Subcutaneous abdominal adipose tissue (tissue), 5 donors: ENCODE measurements around the gene JOSD2.

ENCODE experiments used
- H3K27ac ChIP-seq: one replicate; pipeline ENCODE4 v1.7.0; 2013; ENCODE audit warnings: low read depth, mild to moderate bottlenecking, inconsistent platforms, low read length, moderate library complexity
- H3K27me3 ChIP-seq, 5 donors: one replicate each; pipeline ENCODE4 v1.7.0; 2013; ENCODE audit warnings: low read length in 5 of 5, inconsistent platforms in 1 of 5; ENCODE audit not compliant: control insufficient read depth in 5 of 5, insufficient read depth in 4 of 5
- H3K36me3 ChIP-seq, 5 donors: one replicate each; pipeline ENCODE4 v1.7.0; 2013; ENCODE audit warnings: low read length in 5 of 5; ENCODE audit not compliant: control insufficient read depth in 5 of 5, insufficient read depth in 5 of 5
- H3K4me1 ChIP-seq, 5 donors: one replicate each; pipeline ENCODE4 v1.7.0; 2013; ENCODE audit warnings: low read length in 5 of 5, mild to moderate bottlenecking in 3 of 5, moderate library complexity in 1 of 5; ENCODE audit not compliant: control insufficient read depth in 5 of 5, insufficient read depth in 5 of 5
- H3K4me3 ChIP-seq, 5 donors: one replicate each; pipeline ENCODE4 v1.7.0; 2013; ENCODE audit warnings: low read length in 5 of 5, low read depth in 1 of 5
- H3K9ac ChIP-seq, 5 donors: one replicate each; pipeline ENCODE4 v1.7.0; 2013; ENCODE audit warnings: low read length in 5 of 5, mild to moderate bottlenecking in 4 of 5, moderate library complexity in 3 of 5
- H3K9me3 ChIP-seq, 5 donors: one replicate each; pipeline ENCODE4 v1.7.0; 2013; ENCODE audit warnings: low read length in 5 of 5; ENCODE audit not compliant: control insufficient read depth in 5 of 5
- donor health status: healthy.
- donor health status: healthy.
- donor health status: healthy.
- donor health status: healthy.
- donor health status: healthy.

Gene JOSD2

DNA sequence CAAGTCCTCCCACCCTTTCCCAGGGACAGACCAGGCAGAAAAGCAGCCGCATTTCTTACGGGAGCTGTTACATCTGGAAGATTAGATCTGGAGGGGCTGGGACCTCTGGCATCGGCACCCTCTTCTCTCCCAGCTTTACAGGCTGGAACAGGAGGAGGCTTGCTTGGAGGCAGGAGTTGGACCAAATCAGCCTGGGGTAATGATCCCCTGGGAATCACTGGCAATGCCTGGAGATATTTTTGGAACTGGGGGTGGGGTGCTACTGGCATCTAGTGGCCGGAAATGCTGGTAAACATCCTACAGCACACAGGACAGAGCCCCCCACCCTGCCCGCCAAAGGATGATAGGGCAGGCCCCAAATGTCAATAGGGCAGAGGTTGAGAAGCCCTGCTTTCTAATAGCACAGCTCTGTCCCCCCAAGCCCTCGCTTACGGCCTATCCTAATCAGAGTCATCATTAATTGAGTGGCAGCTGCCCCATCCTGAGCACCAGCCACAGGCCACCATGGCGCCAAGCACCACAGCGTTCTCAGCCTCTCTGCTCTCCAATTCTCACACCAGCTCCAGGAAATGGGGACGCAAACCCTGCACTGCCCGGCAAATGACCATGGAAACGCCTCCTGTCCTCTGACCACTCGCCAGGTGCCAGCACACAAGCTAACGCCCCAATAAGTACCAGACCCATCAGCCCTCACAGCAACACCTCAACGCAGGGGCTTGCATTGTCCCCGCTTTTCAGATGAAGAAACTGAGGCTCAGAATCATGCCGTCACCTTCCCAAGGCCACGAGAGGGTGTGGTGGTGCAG lies 36.6 kb upstream of the JOSD2 start:
- H3K4me3 ChIP-seq = no peak overlapping the region
- H3K9ac ChIP-seq = no peak overlapping the region
- H3K27me3 ChIP-seq = peaks cover 20 to 39% (median 28%) of the 10 kb centered on the region in 5 donors
- H3K4me1 ChIP-seq = peaks cover 0 to 5% (median 0%) of the 10 kb centered on the region in 5 donors
- no peaks in the 10 kb centered on the region for H3K36me3 ChIP-seq
- H3K9me3 ChIP-seq = no peaks in the 10 kb centered on the region
- H3K27ac ChIP-seq = no peak overlapping the region

DNA sequence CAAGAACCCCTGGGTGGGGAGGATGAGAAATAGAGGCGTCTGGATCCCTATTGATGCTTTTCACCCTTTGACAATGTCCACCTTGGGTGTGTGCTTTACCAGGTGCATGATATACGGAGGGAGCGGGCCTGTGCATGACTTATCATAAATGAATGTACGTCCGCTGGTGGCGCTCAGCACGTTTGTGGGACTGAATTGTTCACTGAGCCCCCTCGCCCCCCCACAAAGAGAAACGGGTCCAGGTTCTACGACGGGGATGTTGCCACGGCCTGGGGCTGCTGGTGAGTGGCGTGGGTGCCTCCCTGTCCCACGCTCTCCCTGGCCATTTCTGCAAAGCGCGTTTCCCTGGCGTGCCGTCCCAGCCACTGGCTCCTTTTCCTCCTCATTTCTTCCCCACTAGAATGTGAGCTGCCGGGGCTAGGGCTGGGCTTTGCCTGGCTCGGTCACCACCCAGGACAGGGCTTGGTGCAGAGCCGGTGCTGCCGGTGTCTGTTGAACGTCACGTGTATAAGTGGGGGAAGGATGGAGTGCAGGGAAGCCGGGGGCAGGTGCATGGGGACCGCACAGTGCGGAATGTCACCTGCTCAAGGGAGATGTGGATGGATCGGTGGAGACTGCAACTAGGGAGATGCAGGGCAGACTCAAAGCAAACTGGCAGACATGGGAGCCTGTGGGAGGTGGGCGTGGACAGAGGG lies 35.7 kb upstream of the JOSD2 start:
- H3K4me1 ChIP-seq = peaks cover 0 to 5% (median 0%) of the 10 kb centered on the region in 5 donors
- no peak overlapping the region for H3K27ac ChIP-seq
- no peak overlapping the region for H3K9ac ChIP-seq
- H3K27me3 ChIP-seq = peaks cover 12 to 30% (median 19%) of the 10 kb centered on the region in 5 donors
- H3K36me3 ChIP-seq = no peaks in the 10 kb centered on the region
- no peaks in the 10 kb centered on the region for H3K9me3 ChIP-seq
- no peak overlapping the region for H3K4me3 ChIP-seq

DNA sequence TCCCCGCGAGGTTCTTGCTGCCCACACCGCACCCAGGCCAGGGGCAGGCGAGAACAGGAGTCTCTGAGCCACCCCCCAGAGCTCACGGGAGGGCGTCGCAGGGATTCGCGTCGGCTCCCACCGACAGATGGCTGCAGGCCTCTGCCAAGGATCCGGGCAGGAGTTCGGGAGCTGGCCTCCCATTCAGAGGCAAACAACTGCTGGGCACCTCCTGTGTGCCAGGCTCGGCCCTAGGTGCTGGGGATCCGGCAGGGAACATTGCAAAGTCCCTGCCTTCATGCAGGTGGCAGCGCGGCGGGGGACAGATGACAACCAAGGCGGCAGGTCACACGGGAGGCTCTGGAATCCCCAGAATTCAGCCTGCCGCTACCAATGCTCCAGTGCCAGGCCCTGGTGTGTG lies 32.0 kb upstream of the JOSD2 start:
- Histone ChIP-seq H3K4me3 (no peak overlapping the region), H3K9me3 (no peaks in the 10 kb centered on the region), H3K27me3 (peaks cover 0 to 12% (median 4%) of the 10 kb centered on the region in 5 donors), H3K9ac (no peak overlapping the region), H3K4me1 (peaks cover 0 to 5% (median 0%) of the 10 kb centered on the region in 5 donors), H3K36me3 (no peaks in the 10 kb centered on the region), H3K27ac (no peak overlapping the region)

DNA sequence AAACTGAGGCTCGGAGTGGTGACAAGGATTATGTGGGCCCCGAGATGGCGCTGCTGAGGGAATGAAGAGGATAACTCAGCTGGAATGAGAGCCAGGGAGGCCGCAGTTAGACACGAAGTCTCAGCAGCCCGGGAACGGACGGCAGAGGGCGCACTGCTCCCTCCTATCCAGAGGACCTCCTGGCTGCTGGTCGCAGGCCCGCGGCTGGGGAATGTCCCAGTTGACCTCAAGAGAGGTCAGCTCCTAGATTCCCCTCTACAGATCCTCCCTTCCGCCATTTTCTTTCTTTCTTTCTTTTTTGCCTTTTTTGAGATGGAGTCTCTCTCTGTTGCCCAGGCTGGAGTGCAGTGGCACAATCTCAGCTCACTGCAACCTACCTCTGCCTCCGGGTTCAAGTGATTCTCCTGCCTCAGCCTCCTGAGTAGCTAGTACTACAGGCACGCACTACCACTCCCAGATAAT lies 26.8 kb upstream of the JOSD2 start:
- no peak overlapping the region for H3K9ac ChIP-seq
- H3K4me1 ChIP-seq = no peaks in the 10 kb centered on the region
- H3K9me3 ChIP-seq = peaks cover 5 to 12% (median 10%) of the 10 kb centered on the region in 5 donors
- H3K27ac ChIP-seq = no peak overlapping the region
- H3K27me3 ChIP-seq = peaks cover 0 to 4% (median 3%) of the 10 kb centered on the region in 5 donors
- H3K4me3 ChIP-seq = no peak overlapping the region
- H3K36me3 ChIP-seq = no peaks in the 10 kb centered on the region

DNA sequence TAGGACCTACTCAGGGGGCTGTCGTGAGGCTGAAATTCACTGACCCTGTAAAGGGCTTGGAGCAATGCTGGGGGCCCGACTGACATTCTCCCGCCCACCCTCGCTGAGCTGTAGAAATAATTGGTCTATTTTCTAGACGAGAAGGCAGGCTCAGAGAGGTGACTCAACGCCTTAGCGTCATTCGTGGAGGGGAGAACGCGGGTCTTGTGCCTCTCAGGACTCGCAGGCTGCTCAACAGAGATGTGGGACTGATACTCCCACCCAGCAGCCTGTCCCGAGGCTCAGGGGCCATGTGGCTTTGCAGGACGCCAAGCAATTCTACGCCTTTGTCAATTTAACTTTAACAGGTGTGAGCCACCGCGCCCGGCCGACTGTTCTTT lies 26.3 kb upstream of the JOSD2 start:
- Histone ChIP-seq H3K27ac (no peak overlapping the region), H3K9me3 (peaks cover 10 to 17% (median 15%) of the 10 kb centered on the region in 5 donors), H3K4me3 (no peak overlapping the region), H3K36me3 (no peaks in the 10 kb centered on the region), H3K4me1 (no peaks in the 10 kb centered on the region), H3K9ac (no peak overlapping the region), H3K27me3 (peaks cover 0 to 4% (median 3%) of the 10 kb centered on the region in 5 donors)

DNA sequence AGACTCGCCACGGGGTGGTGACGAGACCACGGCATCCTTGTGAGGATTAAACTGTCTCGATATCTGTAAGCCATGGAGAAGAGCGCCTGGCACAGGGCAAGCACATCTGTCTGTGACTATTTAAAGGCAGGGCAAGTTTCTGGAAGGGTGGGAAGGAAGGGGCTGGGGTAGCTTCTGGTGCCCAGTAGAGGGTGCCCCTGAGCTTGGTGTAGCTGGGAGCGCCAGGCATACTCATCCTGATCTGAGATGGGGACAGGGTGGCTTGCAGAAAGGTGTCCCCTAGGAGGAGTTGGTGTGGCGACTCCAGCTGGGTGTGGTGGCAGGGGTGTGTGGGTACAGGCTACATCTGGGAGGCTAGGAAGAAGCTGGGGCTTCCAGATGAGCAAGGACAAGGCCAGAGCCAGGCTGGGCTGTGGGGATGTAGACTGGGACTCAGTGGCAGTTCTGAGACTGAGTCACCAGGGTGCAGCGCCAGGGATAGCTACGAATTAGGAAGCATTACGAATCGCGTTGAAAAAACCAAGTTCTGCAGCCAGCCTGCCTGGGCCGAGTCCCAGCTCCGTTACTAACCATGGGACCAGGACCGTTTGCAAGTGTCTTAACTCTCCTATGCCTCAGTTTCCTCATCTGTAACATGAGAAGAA lies 25.8 kb upstream of the JOSD2 start:
- Histone ChIP-seq H3K4me3 (no peak overlapping the region), H3K4me1 (no peaks in the 10 kb centered on the region), H3K9ac (no peak overlapping the region), H3K27ac (no peak overlapping the region), H3K9me3 (peaks cover 11 to 19% (median 18%) of the 10 kb centered on the region in 5 donors), H3K36me3 (no peaks in the 10 kb centered on the region), H3K27me3 (peaks cover 0 to 7% (median 3%) of the 10 kb centered on the region in 5 donors)

DNA sequence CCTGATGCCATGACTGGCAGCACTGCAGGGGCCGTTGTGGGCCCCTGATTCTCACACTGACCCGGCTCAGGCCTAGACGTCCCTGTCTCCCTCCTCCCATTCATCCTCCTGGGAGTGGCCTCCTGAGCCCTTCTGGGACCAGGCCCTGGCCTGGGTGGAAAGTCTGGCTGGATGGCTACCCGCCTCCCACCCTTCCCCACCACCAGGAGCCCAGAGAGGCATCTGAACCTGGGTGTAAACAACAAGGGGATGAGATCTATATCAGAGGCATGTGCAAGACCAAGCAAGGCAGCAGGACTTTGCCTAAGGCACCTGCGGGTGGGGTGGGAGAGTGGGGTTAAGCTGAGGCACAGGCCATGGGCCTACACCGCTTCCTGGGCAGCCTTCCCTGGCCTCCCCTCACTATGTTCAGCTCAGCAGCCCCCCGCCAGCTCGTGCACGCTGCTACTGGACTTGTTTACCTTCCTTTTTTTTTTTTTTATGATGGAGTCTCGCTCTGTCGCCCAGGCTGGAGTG lies 24.7 kb upstream of the JOSD2 start:
- H3K36me3 ChIP-seq = no peaks in the 10 kb centered on the region
- H3K27ac ChIP-seq = no peak overlapping the region
- H3K9me3 ChIP-seq = peaks cover 11 to 22% (median 18%) of the 10 kb centered on the region in 5 donors
- H3K4me1 ChIP-seq = no peaks in the 10 kb centered on the region
- no peak overlapping the region for H3K4me3 ChIP-seq
- peaks cover 0 to 14% (median 11%) of the 10 kb centered on the region in 5 donors for H3K27me3 ChIP-seq
- no peak overlapping the region for H3K9ac ChIP-seq

DNA sequence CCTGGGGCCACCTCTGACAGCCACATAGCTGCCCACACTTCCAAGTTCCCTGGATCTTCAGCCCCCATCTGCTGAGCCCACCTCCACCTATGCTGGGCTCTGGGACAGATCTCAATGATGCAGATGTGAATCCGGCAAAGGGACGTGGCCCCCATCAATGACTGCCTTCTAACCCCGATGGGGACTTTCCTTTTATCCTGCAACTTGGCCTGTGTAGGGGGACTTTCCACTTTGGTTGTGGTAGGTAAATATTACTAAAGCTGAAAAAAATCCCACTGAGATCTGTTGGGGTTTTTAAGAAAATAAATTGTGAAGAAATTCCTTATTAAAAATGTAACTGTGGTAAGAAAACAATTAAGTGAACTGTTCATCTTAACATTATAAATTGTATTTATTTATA lies 23.5 kb upstream of the JOSD2 start:
- H3K36me3 ChIP-seq = no peaks in the 10 kb centered on the region
- H3K27ac ChIP-seq = no peak overlapping the region
- H3K4me1 ChIP-seq = no peaks in the 10 kb centered on the region

DNA sequence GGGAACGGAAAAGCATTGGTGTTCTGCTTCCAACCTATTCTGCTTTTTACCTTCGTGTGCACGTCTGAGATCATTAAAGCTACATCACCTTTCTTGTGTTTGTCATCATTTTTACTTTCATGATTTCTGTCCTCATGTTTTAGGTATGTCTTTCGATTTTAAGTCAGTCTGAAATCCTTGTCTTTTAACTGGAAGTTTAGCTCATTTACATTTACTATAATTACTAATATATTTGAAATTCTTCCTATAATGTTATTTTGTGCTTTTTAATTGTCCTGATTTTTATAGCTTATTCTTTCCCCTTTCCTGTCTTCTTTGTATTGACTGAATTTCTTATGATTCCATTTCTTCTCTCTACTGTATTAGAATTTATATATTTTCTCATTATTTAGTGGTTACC lies 22.0 kb upstream of the JOSD2 start:
- no peak overlapping the region for H3K27ac ChIP-seq
- peaks cover 12 to 23% (median 19%) of the 10 kb centered on the region in 5 donors for H3K27me3 ChIP-seq
- H3K9ac ChIP-seq = no peak overlapping the region
- peaks cover 11 to 22% (median 18%) of the 10 kb centered on the region in 5 donors for H3K9me3 ChIP-seq
- no peaks in the 10 kb centered on the region for H3K4me1 ChIP-seq
- H3K36me3 ChIP-seq = no peaks in the 10 kb centered on the region
- no peak overlapping the region for H3K4me3 ChIP-seq

More for the DNA sequence above, 23.5 kb upstream of the JOSD2 start:
- peaks cover 6 to 21% (median 16%) of the 10 kb centered on the region in 5 donors for H3K27me3 ChIP-seq
- H3K4me3 ChIP-seq = no peak overlapping the region
- H3K9me3 ChIP-seq = peaks cover 11 to 22% (median 18%) of the 10 kb centered on the region in 5 donors
- no peak overlapping the region for H3K9ac ChIP-seq
